Keratinocyte (primary cell): ENCODE data around the gene HES3.

Experiments
- CTCF ChIP-seq, 3 experiments: IDR thresholded peaks in 1 of 3; conservative IDR thresholded peaks in 1 of 3; optimal IDR thresholded peaks in 1 of 3; 2 replicates in 2 of 3; 3 replicates in 1 of 3; pipeline versions ENCODE3 to v1.5.1; 2011; ENCODE audit warnings: low read length in 3 of 3, mild to moderate bottlenecking in 3 of 3, moderate library complexity in 2 of 3, control low read depth in 1 of 3, inconsistent platforms in 1 of 3; ENCODE audit not compliant: insufficient read depth in 2 of 3; ENCODE audit errors: extremely low read depth in 1 of 3
- EZH2 ChIP-seq: IDR thresholded peaks from one replicate; pipeline ENCODE4 v1.6.1; 2012; ENCODE audit warnings: inconsistent platforms, mild to moderate bottlenecking, low read length, moderate library complexity

GRCh38 chr1:6207075-6207885, 36.7 kb upstream of the HES3 start:
- TF ChIP-seq CTCF (optimal IDR thresholded peaks at IDR 0.05 in 1 of 3, IDR thresholded peaks at IDR 0.05 in 1 of 3, conservative IDR thresholded peaks at IDR 0.05 in 1 of 3; ENCODE audit: extremely low read depth in 1 of 3, insufficient read depth in 2 of 3, low read length in 3 of 3), result no peak
- no peak for TF ChIP-seq EZH2
